ENCODE measurements around the gene BEAN1. TPM values are rescaled to one million over a fixed set of nuclear protein-coding genes. Genes with fewer than 3 reads are reported as not detected.

The BEAN1 gene
- total RNA-seq, 4 donors from 2014 or later: not detected

DNA sequence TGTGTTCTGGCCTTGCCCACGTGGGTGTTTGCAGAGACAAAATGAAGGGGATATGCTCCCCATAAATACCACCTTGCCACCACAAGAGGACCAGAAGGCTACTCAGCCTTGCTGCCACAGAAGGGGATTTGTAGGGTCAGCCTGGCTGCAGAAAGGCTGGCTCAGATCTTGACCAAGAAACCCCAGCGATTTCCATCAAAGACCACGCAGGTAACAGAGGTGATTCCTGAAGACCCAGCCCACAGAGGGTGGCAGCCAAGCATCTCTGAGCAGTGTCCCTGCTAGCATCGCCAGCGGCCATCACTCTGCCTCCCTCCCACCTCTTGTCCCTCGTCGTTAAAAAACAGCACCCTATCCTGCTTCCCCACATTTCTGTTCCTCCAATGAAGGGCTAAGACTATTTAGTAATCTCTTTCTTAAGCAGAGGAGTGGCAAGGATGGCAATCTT lies 54.9 kb downstream of the BEAN1 start:
- H3K9me3 ChIP-seq: no peaks in the 10 kb centered on the region
- H3K36me3 ChIP-seq: no peaks in the 10 kb centered on the region
- no peaks in the 10 kb centered on the region for H3K4me1 ChIP-seq
- H3K27me3 ChIP-seq: no peaks in the 10 kb centered on the region
- H3K27ac ChIP-seq: no peak overlapping the region
- H3K4me3 ChIP-seq: no peak overlapping the region
- TF ChIP-seq POLR2A (IDR thresholded peaks at IDR 0.05): no peak
- TF ChIP-seq, protein P1, sequence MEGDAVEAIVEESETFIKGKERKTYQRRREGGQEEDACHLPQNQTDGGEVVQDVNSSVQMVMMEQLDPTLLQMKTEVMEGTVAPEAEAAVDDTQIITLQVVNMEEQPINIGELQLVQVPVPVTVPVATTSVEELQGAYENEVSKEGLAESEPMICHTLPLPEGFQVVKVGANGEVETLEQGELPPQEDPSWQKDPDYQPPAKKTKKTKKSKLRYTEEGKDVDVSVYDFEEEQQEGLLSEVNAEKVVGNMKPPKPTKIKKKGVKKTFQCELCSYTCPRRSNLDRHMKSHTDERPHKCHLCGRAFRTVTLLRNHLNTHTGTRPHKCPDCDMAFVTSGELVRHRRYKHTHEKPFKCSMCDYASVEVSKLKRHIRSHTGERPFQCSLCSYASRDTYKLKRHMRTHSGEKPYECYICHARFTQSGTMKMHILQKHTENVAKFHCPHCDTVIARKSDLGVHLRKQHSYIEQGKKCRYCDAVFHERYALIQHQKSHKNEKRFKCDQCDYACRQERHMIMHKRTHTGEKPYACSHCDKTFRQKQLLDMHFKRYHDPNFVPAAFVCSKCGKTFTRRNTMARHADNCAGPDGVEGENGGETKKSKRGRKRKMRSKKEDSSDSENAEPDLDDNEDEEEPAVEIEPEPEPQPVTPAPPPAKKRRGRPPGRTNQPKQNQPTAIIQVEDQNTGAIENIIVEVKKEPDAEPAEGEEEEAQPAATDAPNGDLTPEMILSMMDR (IDR thresholded peaks at IDR 0.05): no peak
- peak in 2 of 3 donors; percentile 12 to 38 for DNase-seq

DNA sequence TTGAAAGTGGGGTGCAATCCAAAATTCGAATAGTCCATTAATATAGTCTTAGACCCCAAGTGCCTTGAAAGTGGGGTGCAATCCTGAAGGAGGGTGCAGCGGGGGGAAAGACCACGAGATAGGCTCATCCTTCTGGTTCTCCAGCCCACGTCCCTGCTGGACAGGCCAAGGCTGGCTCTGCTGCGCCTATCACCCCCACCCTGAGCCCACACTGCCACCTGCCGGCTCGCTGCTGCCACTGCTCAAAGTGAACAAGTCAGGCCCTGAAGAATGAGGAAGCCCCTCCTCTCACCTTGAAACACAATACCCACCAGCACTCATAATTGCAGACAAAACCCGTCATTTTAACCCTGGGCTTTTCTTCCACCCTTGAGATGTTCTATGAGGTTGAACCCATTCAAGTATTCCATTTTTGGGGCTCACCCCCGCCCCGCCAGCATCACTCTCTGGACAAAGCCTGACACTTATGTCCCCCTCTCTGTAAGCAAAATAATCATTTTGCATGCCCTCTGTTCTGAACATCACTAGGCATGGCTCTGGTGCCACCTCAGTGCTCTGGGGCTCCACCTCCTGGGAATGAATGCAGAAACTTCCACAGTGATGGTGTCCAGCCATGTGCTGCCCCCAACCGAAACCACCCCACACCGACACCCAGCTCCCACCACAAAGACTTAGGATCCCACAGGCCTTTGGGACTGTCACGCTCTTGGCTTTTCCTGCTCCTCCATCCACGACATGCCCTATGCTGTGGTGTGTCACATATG lies 56.8 kb downstream of the BEAN1 start:
- TF ChIP-seq, protein P1 (IDR thresholded peaks at IDR 0.05): peak; percentile 62 to 94 (median 88)
- no peak for TF ChIP-seq POLR2A (IDR thresholded peaks at IDR 0.05)
- DNase-seq: peak; percentile 71 to 85 (median 83)
- H3K27ac ChIP-seq: no peak overlapping the region

DNA sequence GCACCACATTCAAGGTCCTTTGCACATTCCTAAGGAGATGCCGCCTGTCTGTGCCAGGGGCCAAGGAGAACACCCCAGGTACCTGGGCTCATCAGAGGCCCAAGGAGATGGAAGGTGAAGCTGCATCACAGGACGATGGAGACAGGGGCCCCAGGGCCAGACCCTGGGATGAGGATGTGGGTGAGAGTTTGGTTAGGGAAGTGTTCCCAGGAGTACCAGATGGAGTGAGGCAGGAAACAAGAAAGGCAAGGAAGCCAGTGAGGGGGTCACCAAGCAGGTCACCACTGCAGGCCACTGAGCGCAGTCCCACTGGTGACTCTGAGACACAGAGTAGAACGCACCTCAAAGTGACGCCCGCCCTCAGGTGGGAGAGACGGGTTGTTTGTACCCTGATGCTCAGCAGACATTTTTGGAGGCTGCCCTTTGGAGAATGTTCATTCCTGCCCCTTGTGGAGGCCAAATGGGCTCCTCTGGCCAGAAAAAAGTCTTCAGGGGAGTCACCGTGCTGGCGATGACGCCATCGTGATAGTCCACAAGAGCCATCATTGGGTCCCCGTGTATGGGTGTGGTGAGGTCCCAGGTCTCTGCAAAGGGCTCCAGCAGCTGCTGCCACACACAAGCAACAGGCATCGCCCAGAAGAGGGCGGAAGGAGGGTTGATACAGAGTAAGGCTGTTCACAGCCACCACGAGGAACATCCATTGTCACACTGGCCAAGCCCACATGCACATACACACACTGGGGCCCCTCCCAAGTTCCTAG lies 57.5 kb downstream of the BEAN1 start:
- H3K9me3 ChIP-seq: no peaks in the 10 kb centered on the region
- H3K4me3 ChIP-seq: no peak overlapping the region
- no peaks in the 10 kb centered on the region for H3K27me3 ChIP-seq
- TF ChIP-seq, protein P1 (IDR thresholded peaks at IDR 0.05): no peak
- TF ChIP-seq POLR2A (IDR thresholded peaks at IDR 0.05): no peak
- H3K4me1 ChIP-seq: peaks cover 0 to 5% (median 0%) of the 10 kb centered on the region in 4 donors
- DNase-seq: no peak
- no peak overlapping the region for H3K27ac ChIP-seq
- H3K36me3 ChIP-seq: no peaks in the 10 kb centered on the region

More for the DNA sequence above, 56.8 kb downstream of the BEAN1 start:
- Histone ChIP-seq H3K9me3 (no peaks in the 10 kb centered on the region), H3K36me3 (no peaks in the 10 kb centered on the region), H3K4me1 (peaks cover 0 to 5% (median 0%) of the 10 kb centered on the region in 4 donors), H3K4me3 (no peak overlapping the region), H3K27me3 (no peaks in the 10 kb centered on the region)

DNA sequence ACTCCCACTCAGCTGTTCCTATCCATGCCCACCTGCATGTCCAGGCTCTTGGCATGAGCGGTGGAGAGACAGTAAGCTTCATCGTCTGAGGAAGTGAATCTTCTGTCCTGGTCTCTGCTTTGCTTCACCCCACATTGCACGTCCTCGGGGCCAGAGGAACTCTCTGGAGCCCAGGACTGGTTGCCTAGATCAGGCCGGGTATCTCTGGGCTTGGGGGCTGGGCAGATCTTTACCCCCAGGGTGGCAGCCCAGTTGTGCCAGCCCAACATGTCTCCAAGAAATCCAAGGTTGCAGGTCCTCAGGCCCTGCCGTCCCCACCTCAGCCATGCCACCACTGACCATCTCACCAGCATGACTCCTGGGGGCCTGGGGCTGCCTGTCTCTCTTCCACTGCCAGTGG lies 58.3 kb downstream of the BEAN1 start:
- Histone ChIP-seq H3K27me3 (no peaks in the 10 kb centered on the region), H3K4me1 (peaks cover 0 to 5% (median 0%) of the 10 kb centered on the region in 4 donors), H3K4me3 (no peak overlapping the region), H3K9me3 (no peaks in the 10 kb centered on the region), H3K36me3 (no peaks in the 10 kb centered on the region), H3K27ac (no peak overlapping the region)
- DNase-seq: peak in 1 of 3 donors; percentile 11
- no peak for TF ChIP-seq POLR2A (IDR thresholded peaks at IDR 0.05)
- TF ChIP-seq, protein P1 (IDR thresholded peaks at IDR 0.05): no peak

DNA sequence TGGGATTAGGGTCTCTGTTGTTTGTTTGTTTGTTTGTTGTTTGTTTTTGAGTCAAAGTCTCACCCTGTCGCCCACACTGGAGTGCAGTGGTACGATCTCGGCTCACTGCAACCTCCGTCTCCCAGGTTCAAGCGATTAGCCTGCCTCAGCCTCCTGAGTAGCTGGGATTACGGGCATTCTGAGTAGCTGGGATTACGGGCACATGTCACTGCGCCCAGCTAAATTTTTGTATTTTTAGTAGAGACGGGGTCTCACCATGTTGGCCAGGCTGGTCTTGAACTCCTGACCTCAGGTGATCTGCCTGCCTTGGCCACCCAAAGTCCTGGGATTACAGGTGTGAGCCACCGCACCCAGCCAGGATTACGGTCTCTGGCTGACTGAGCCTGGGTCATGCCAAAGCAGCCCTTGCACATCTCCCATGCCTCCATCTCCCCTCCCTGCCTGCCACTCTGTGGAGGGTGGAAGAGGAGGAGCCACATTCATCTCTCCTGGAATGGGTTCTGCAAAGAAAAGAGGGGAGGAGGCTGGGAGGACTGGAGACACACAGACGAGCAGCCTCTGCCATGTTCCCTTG lies 59.2 kb downstream of the BEAN1 start:
- Histone ChIP-seq H3K4me1 (peaks cover 0 to 5% (median 0%) of the 10 kb centered on the region in 4 donors), H3K27me3 (no peaks in the 10 kb centered on the region)
- DNase-seq: peak in 2 of 3 donors; percentile 8 to 13

More for the DNA sequence above, 59.2 kb downstream of the BEAN1 start:
- TF ChIP-seq, protein P1 (IDR thresholded peaks at IDR 0.05): no peak
- no peak for TF ChIP-seq POLR2A (IDR thresholded peaks at IDR 0.05)
- peak overlapping the region in 1 of 4 donors; percentile 26 for H3K27ac ChIP-seq
- no peaks in the 10 kb centered on the region for H3K36me3 ChIP-seq
- H3K9me3 ChIP-seq: no peaks in the 10 kb centered on the region
- no peak overlapping the region for H3K4me3 ChIP-seq

Measured in Peyer's patch (tissue), 4 donors.